Testis (tissue), 3 donors: ENCODE measurements around the gene AR. TPM values are rescaled to one million over a fixed set of nuclear protein-coding genes. Genes with fewer than 3 reads are reported as not detected.

ENCODE experiments used
- DNase-seq: peaks from one replicate; pipeline ENCODE4 v3.0.0-alpha.2; 2019
- H3K27ac ChIP-seq, 2 donors: fragments of 200-600 bp; sonication (generic); one replicate each; pipeline ENCODE4 v1.5.1; 2019
- H3K27me3 ChIP-seq: fragments of 200-600 bp; sonication (generic); one replicate; pipeline ENCODE4 v1.5.1; 2019
- H3K36me3 ChIP-seq: fragments of 200-600 bp; sonication (generic); one replicate; pipeline ENCODE4 v1.5.1; 2017; ENCODE audit warnings: low read depth; ENCODE audit errors: missing control alignments
- H3K4me1 ChIP-seq: fragments of 200-600 bp; sonication (generic); one replicate; pipeline ENCODE4 v1.5.1; 2019
- H3K4me3 ChIP-seq, 2 donors: fragments of 200-600 bp; sonication (generic); one replicate each; pipeline ENCODE4 v1.5.1; 2017 to 2019
- H3K9me3 ChIP-seq: fragments of 200-600 bp; sonication (generic); one replicate; pipeline ENCODE4 v1.5.1; 2017
- CTCF ChIP-seq, 3 experiments: fragments of 450-650 bp in 2 of 3; fragments of 200-600 bp in 1 of 3; sonication (generic) in 1 of 3; IDR thresholded peaks; one replicate each; pipeline ENCODE4 v1.5.1; 2016 to 2019; ENCODE audit warnings: antibody characterized with exemption in 3 of 3, mild to moderate bottlenecking in 2 of 3, moderate library complexity in 1 of 3
- POLR2A ChIP-seq: fragments of 450-650 bp; IDR thresholded peaks from one replicate; pipeline ENCODE4 v1.6.1; 2017; ENCODE audit warnings: antibody characterized with exemption, mild to moderate bottlenecking, moderate library complexity
- WGBS, 2 donors: methylation state at CpG; one replicate each; pipeline ENCODE4 v1.1.5; 2018; 5-methylcytosine and 5-hydroxymethylcytosine counted together
- intact Hi-C: fragments of 100-400 bp; cut with DNase I; formaldehyde crosslinking; loops from one replicate; pipeline ENCODE4 v1.15.1; 2023; ENCODE audit warnings: low total_unique reads
- polyA plus RNA-seq: library from polyadenylated mRNA; stranded (reverse); fragments of 350-450 nt; fragmentation: Illumina TruSeq; extraction: RNeasy Lipid Tissue Mini Kit (QIAGEN cat#74804); gene quantifications from one replicate; pipeline ENCODE4 v1.2.3, GENCODE V29; 2014; ENCODE audit warnings: low read depth, low replicate concordance; ENCODE audit not compliant: insufficient read depth
- total RNA-seq, 2 donors: library from RNA; depleted of rRNA; stranded (reverse); fragments of >200 nt; gene quantifications; one replicate each; pipeline ENCODE4 v1.2.3, GENCODE V29; 2016

The AR gene
- total and polyA plus RNA-seq, 3 donors from 2014 or later: 12.0 to 52.3 (median 34.3) TPM

- TF ChIP-seq POLR2A: no peak
- no peak for TF ChIP-seq CTCF (IDR thresholded peaks at IDR 0.05)
- Histone ChIP-seq H3K4me3 (no peak overlapping the region), H3K27me3 (no peaks in the 10 kb centered on the region), H3K36me3 (no peaks in the 10 kb centered on the region), H3K27ac (no peak overlapping the region), H3K9me3 (no peaks in the 10 kb centered on the region), H3K4me1 (no peaks in the 10 kb centered on the region)
- DNase-seq: no peak
- intact Hi-C loops: no loop called here
- WGBS, 2 donors: 58 to 63% methylated on average over 3 of the region's 3 CpGs
These were observed 53.3 kb downstream of the AR start for GRCh38 chrX:67596839-67597790.

- Histone ChIP-seq H3K27me3 (no peaks in the 10 kb centered on the region), H3K27ac (no peak overlapping the region), H3K9me3 (no peaks in the 10 kb centered on the region), H3K36me3 (no peaks in the 10 kb centered on the region), H3K4me1 (no peaks in the 10 kb centered on the region), H3K4me3 (no peak overlapping the region)
- no peak for DNase-seq
- TF ChIP-seq CTCF (IDR thresholded peaks at IDR 0.05): no peak
- no peak for TF ChIP-seq POLR2A
- WGBS, 2 donors: 94 to 96% methylated on average over 3 of the region's 3 CpGs
- intact Hi-C loops: no loop called here
These were observed 55.7 kb downstream of the AR start for GRCh38 chrX:67599532-67599931.

- Histone ChIP-seq H3K9me3 (no peaks in the 10 kb centered on the region), H3K4me3 (no peak overlapping the region), H3K36me3 (no peaks in the 10 kb centered on the region), H3K27ac (no peak overlapping the region), H3K27me3 (no peaks in the 10 kb centered on the region), H3K4me1 (no peaks in the 10 kb centered on the region)
- 83 to 88% methylated on average over 1 of the region's 1 CpG for WGBS, 2 donors
- intact Hi-C loops: no loop called here
- DNase-seq: no peak
- TF ChIP-seq POLR2A: no peak
- no peak for TF ChIP-seq CTCF (IDR thresholded peaks at IDR 0.05)
These were observed 58.0 kb downstream of the AR start for GRCh38 chrX:67601771-67602170.

GRCh38 chrX:67604979-67605703, 61.3 kb downstream of the AR start:
- WGBS, 2 donors: 70 to 78% methylated on average over 3 of the region's 3 CpGs
- Histone ChIP-seq H3K4me3 (no peak overlapping the region), H3K27ac (no peak overlapping the region), H3K9me3 (no peaks in the 10 kb centered on the region), H3K4me1 (no peaks in the 10 kb centered on the region), H3K36me3 (no peaks in the 10 kb centered on the region), H3K27me3 (no peaks in the 10 kb centered on the region)
- intact Hi-C loops: no loop called here
- no peak for TF ChIP-seq CTCF (IDR thresholded peaks at IDR 0.05)
- no peak for TF ChIP-seq POLR2A
- no peak for DNase-seq
